Renal cortical epithelial cell (primary cell): Measurements from ENCODE around the gene CGB3. TPM values are rescaled to one million over a fixed set of nuclear protein-coding genes. Genes with fewer than 3 reads are reported as not detected.
"Not testable (repeated sequence)": the region's sequence is repeated elsewhere in the genome, so short reads cannot be mapped to it uniquely, and the experiment has no call there.

Experiments
- DNase-seq: peaks from one replicate; pipeline ENCODE4 v3.0.0-alpha.2; 2011; ENCODE audit warnings: low read depth
- total RNA-seq: library from RNA; depleted of rRNA; stranded (reverse); fragments of >200 nt; gene quantifications from 2 replicates; pipeline ENCODE4 v1.2.3, GENCODE V29; 2014

CGB3 gene
- total RNA-seq, 1 donor from 2014 or later = not detected

GRCh38 chr19:49042666-49043065 is 18.5 kb upstream of the CGB3 start:
- not testable (repeated sequence) for DNase-seq

GRCh38 chr19:49042177-49042576 is 18.0 kb upstream of the CGB3 start:
- DNase-seq = no peak

GRCh38 chr19:49039736-49040135 is 15.6 kb upstream of the CGB3 start:
- DNase-seq = not testable (repeated sequence)

- peak; percentile 41 for DNase-seq
These were observed 14.6 kb upstream of the CGB3 start for GRCh38 chr19:49038557-49039276.

GRCh38 chr19:49038111-49038510 is 14.0 kb upstream of the CGB3 start:
- not testable (repeated sequence) for DNase-seq

GRCh38 chr19:49036815-49037214 is 12.7 kb upstream of the CGB3 start, which contains the start of gene CGB1:
Gene CGB1 (minus strand): TSS chr19:49036895. CDS start chr19:49036711, 184 bp downstream.
- DNase-seq = not testable (repeated sequence)

GRCh38 chr19:49031642-49032301 is 7.6 kb upstream of the CGB3 start, which contains the start of gene CGB2:
Gene CGB2 (plus strand): TSS chr19:49031890. CDS start chr19:49032096, 206 bp downstream.
- DNase-seq = not testable (repeated sequence)

GRCh38 chr19:49030323-49030722 is 6.2 kb upstream of the CGB3 start:
- DNase-seq = not testable (repeated sequence)

- DNase-seq = not testable (repeated sequence)
These were observed 5.6 kb upstream of the CGB3 start for GRCh38 chr19:49029749-49030148.

GRCh38 chr19:49028686-49029085 is 4.6 kb upstream of the CGB3 start:
- not testable (repeated sequence) for DNase-seq

GRCh38 chr19:49025599-49025998 is 1.5 kb upstream of the CGB3 start:
- DNase-seq = not testable (repeated sequence)

GRCh38 chr19:49025088-49025487 is 955 bp upstream of the CGB3 start:
- not testable (repeated sequence) for DNase-seq

GRCh38 chr19:49022116-49022515 is 2.0 kb downstream of the CGB3 start:
- DNase-seq = no peak

GRCh38 chr19:49020931-49021895 is 2.9 kb downstream of the CGB3 start:
- DNase-seq = peak; percentile 43

GRCh38 chr19:49020342-49020741 is 3.8 kb downstream of the CGB3 start:
- DNase-seq = no peak

- no peak for DNase-seq
These were observed 4.7 kb downstream of the CGB3 start for GRCh38 chr19:49019242-49019932.

- not testable (repeated sequence) for DNase-seq
These were observed 5.5 kb downstream of the CGB3 start for GRCh38 chr19:49018388-49019241.

GRCh38 chr19:49017666-49018351 is 6.3 kb downstream of the CGB3 start:
- DNase-seq = no peak

GRCh38 chr19:49017041-49017665 is 7.0 kb downstream of the CGB3 start, which contains the start of gene LHB:
Gene LHB (minus strand): TSS chr19:49017091. CDS start chr19:49017081, 10 bp downstream.
- DNase-seq = no peak
